ENCODE results near the gene NME2.
A peak's percentile ranks its signal among the peaks of the same experiment; 100 is the strongest.
"Not testable (repeated sequence)": the region's sequence is repeated elsewhere in the genome, so short reads cannot be mapped to it uniquely, and the experiment has no call there.

NME2 gene

GRCh38 chr17:51166198-51166986, at the start of gene NME2:
NME2 (plus strand) TSS chr17:51166411; CDS start chr17:51166831, 420 bp downstream.
- peak; percentile 47 to 60 for DNase-seq (ENCODE audit: low read depth in 2 of 2)

- no peak for DNase-seq (ENCODE audit: low read depth in 2 of 2)
These were observed 47.6 kb upstream of the NME2 start for GRCh38 chr17:51118330-51119195.

GRCh38 chr17:51119415-51120356, 46.5 kb upstream of the NME2 start:
- no peak for DNase-seq (ENCODE audit: low read depth in 2 of 2)

- no peak for DNase-seq (ENCODE audit: low read depth in 2 of 2)
These were observed 45.9 kb upstream of the NME2 start for GRCh38 chr17:51120357-51120738.

GRCh38 chr17:51120739-51121619, 45.2 kb upstream of the NME2 start, which contains the start of gene SPAG9:
SPAG9 (minus strand) TSS chr17:51120868; CDS start chr17:51120656, 212 bp downstream.
- DNase-seq (ENCODE audit: low read depth in 2 of 2), result peak; percentile 91 to 93

GRCh38 chr17:51121620-51122472, 44.4 kb upstream of the NME2 start:
- peak; percentile 53 to 57 for DNase-seq (ENCODE audit: low read depth in 2 of 2)

GRCh38 chr17:51122473-51123115, 43.6 kb upstream of the NME2 start:
- not testable (repeated sequence) for DNase-seq (ENCODE audit: low read depth in 2 of 2)

GRCh38 chr17:51124640-51125503, 41.3 kb upstream of the NME2 start:
- no peak for DNase-seq (ENCODE audit: low read depth in 2 of 2)

- DNase-seq (ENCODE audit: low read depth in 2 of 2), result no peak
These were observed 38.1 kb upstream of the NME2 start for GRCh38 chr17:51128076-51128475.

- DNase-seq (ENCODE audit: low read depth in 2 of 2), result no peak
These were observed 33.3 kb upstream of the NME2 start for GRCh38 chr17:51132964-51133319.

GRCh38 chr17:51133365-51133764, 32.8 kb upstream of the NME2 start:
- no peak for DNase-seq (ENCODE audit: low read depth in 2 of 2)

- no peak for DNase-seq (ENCODE audit: low read depth in 2 of 2)
These were observed 30.3 kb upstream of the NME2 start for GRCh38 chr17:51135956-51136355.

- DNase-seq (ENCODE audit: low read depth in 2 of 2), result no peak
These were observed 23.6 kb upstream of the NME2 start for GRCh38 chr17:51142597-51142996.

- DNase-seq (ENCODE audit: low read depth in 2 of 2), result no peak
These were observed 21.8 kb upstream of the NME2 start for GRCh38 chr17:51144266-51145022.

GRCh38 chr17:51147650-51148049, 18.6 kb upstream of the NME2 start:
- no peak for DNase-seq (ENCODE audit: low read depth in 2 of 2)

- DNase-seq (ENCODE audit: low read depth in 2 of 2), result no peak
These were observed 17.0 kb upstream of the NME2 start for GRCh38 chr17:51149163-51149562.

GRCh38 chr17:51150932-51151331, 15.3 kb upstream of the NME2 start:
- DNase-seq (ENCODE audit: low read depth in 2 of 2), result no peak
